GM18502 (cell line): ENCODE results near the gene SLC19A1.

Experiments used
- ATAC-seq: cut with Tn5 transposase; IDR thresholded peaks from one replicate; pipeline ENCODE4 v1.9.1; 2021; ENCODE audit warnings: mild to moderate bottlenecking; ENCODE audit not compliant: unreplicated experiment, poor library complexity

The SLC19A1 gene

GRCh38 chr21:45460611-45461368 is 81.5 kb downstream of the SLC19A1 start:
- no peak for ATAC-seq

- no peak for ATAC-seq
Measured at GRCh38 chr21:45460011-45460565, 82.2 kb downstream of the SLC19A1 start.

GRCh38 chr21:45459171-45460010 is 82.8 kb downstream of the SLC19A1 start:
- ATAC-seq, result no peak

- ATAC-seq, result no peak
Measured at GRCh38 chr21:45458281-45459170, 83.7 kb downstream of the SLC19A1 start.

- no peak for ATAC-seq
Measured at GRCh38 chr21:45457832-45458172, 84.4 kb downstream of the SLC19A1 start.

GRCh38 chr21:45457161-45457831 is 84.9 kb downstream of the SLC19A1 start:
- no peak for ATAC-seq

GRCh38 chr21:45456584-45457160 is 85.6 kb downstream of the SLC19A1 start:
- no peak for ATAC-seq

GRCh38 chr21:45455674-45456583 is 86.3 kb downstream of the SLC19A1 start:
- ATAC-seq, result no peak

GRCh38 chr21:45454926-45455673 is 87.1 kb downstream of the SLC19A1 start:
- no peak for ATAC-seq

GRCh38 chr21:45454060-45454925 is 87.9 kb downstream of the SLC19A1 start:
- no peak for ATAC-seq

GRCh38 chr21:45453308-45453950 is 88.8 kb downstream of the SLC19A1 start:
- ATAC-seq, result no peak

- no peak for ATAC-seq
Measured at GRCh38 chr21:45452696-45453307, 89.4 kb downstream of the SLC19A1 start.

GRCh38 chr21:45451771-45452182 is 90.5 kb downstream of the SLC19A1 start:
- no peak for ATAC-seq

- ATAC-seq, result no peak
Measured at GRCh38 chr21:45451091-45451740, 91.0 kb downstream of the SLC19A1 start.

- no peak for ATAC-seq
Measured at GRCh38 chr21:45450423-45451090, 91.7 kb downstream of the SLC19A1 start.
